Parathyroid adenoma (tissue), 2 donors: ENCODE data around the gene RARA.

Experiments
- H2AFZ ChIP-seq: fragments of 300-600 bp; sonication (generic); one replicate; pipeline ENCODE4 v1.7.0; 2017; ENCODE audit warnings: antibody characterized with exemption, mild to moderate bottlenecking
- H3K27ac ChIP-seq: fragments of 300-600 bp; sonication (generic); one replicate; pipeline ENCODE4 v1.7.0; 2017
- H3K27me3 ChIP-seq: fragments of 300-600 bp; sonication (generic); one replicate; pipeline ENCODE4 v1.7.0; 2017; ENCODE audit warnings: low read length; ENCODE audit not compliant: control insufficient read depth, insufficient read depth
- H3K36me3 ChIP-seq: fragments of 300-600 bp; sonication (generic); one replicate; pipeline ENCODE4 v1.7.0; 2017; ENCODE audit warnings: low read length; ENCODE audit not compliant: control insufficient read depth, insufficient read depth
- H3K4me1 ChIP-seq: fragments of 300-600 bp; sonication (generic); one replicate; pipeline ENCODE4 v1.7.0; 2017; ENCODE audit warnings: control low read depth
- H3K4me2 ChIP-seq: fragments of 300-600 bp; sonication (generic); one replicate; pipeline ENCODE4 v1.7.0; 2017; ENCODE audit warnings: low read length
- H3K4me3 ChIP-seq: fragments of 300-600 bp; sonication (generic); one replicate; pipeline ENCODE4 v1.7.0; 2017; ENCODE audit warnings: low read depth, low read length
- H3K79me2 ChIP-seq: fragments of 300-600 bp; sonication (generic); one replicate; pipeline ENCODE4 v1.7.0; 2017; ENCODE audit warnings: control low read depth
- H3K9ac ChIP-seq: fragments of 300-600 bp; sonication (generic); one replicate; pipeline ENCODE4 v1.7.0; 2017; ENCODE audit warnings: mild to moderate bottlenecking
- H3K9me3 ChIP-seq: fragments of 300-600 bp; sonication (generic); one replicate; pipeline ENCODE4 v1.7.0; 2017; ENCODE audit warnings: low read length; ENCODE audit not compliant: control insufficient read depth
- CTCF ChIP-seq: fragments of 300-600 bp; sonication (generic); IDR thresholded peaks from one replicate; pipeline ENCODE4 v1.7.0; 2017; ENCODE audit warnings: antibody characterized with exemption, mild to moderate bottlenecking
- donor health status: primary hyperparathyroidism.

RARA gene

GRCh38 chr17:40352779-40353394, 43.9 kb downstream of the RARA start:
- H3K4me1 ChIP-seq = peaks cover 14% of the 10 kb centered on the region
- no peak overlapping the region for H2AFZ ChIP-seq
- no peak overlapping the region for H3K9ac ChIP-seq
- TF ChIP-seq CTCF = no peak
- no peaks in the 10 kb centered on the region for H3K36me3 ChIP-seq
- no peak overlapping the region for H3K4me3 ChIP-seq
- H3K27ac ChIP-seq = no peak overlapping the region
- H3K27me3 ChIP-seq = no peaks in the 10 kb centered on the region
- H3K79me2 ChIP-seq = peaks cover 5% of the 10 kb centered on the region
- H3K4me2 ChIP-seq = no peak overlapping the region
- no peaks in the 10 kb centered on the region for H3K9me3 ChIP-seq

- H2AFZ ChIP-seq = no peak overlapping the region
- H3K9me3 ChIP-seq = no peaks in the 10 kb centered on the region
- no peak overlapping the region for H3K4me2 ChIP-seq
- no peak overlapping the region for H3K9ac ChIP-seq
- H3K79me2 ChIP-seq = no peaks in the 10 kb centered on the region
- no peaks in the 10 kb centered on the region for H3K27me3 ChIP-seq
- no peaks in the 10 kb centered on the region for H3K36me3 ChIP-seq
- H3K27ac ChIP-seq = no peak overlapping the region
- no peak overlapping the region for H3K4me3 ChIP-seq
- TF ChIP-seq CTCF = no peak
- H3K4me1 ChIP-seq = peaks cover 3% of the 10 kb centered on the region
Measured at GRCh38 chr17:40354221-40355122, 45.5 kb downstream of the RARA start.

GRCh38 chr17:40355123-40355803, 46.3 kb downstream of the RARA start:
- Histone ChIP-seq H3K4me1 (peaks cover 3% of the 10 kb centered on the region), H3K79me2 (no peaks in the 10 kb centered on the region), H3K27ac (no peak overlapping the region), H3K9ac (no peak overlapping the region), H3K27me3 (no peaks in the 10 kb centered on the region), H3K4me2 (no peak overlapping the region), H3K36me3 (no peaks in the 10 kb centered on the region), H3K4me3 (no peak overlapping the region), H3K9me3 (no peaks in the 10 kb centered on the region), H2AFZ (no peak overlapping the region)
- peak; percentile 99 for TF ChIP-seq CTCF

GRCh38 chr17:40355804-40356758, 47.1 kb downstream of the RARA start:
- no peaks in the 10 kb centered on the region for H3K9me3 ChIP-seq
- TF ChIP-seq CTCF = no peak
- H2AFZ ChIP-seq = no peak overlapping the region
- H3K27ac ChIP-seq = no peak overlapping the region
- no peaks in the 10 kb centered on the region for H3K27me3 ChIP-seq
- H3K4me3 ChIP-seq = no peak overlapping the region
- no peak overlapping the region for H3K9ac ChIP-seq
- H3K4me1 ChIP-seq = peaks cover 3% of the 10 kb centered on the region
- H3K36me3 ChIP-seq = no peaks in the 10 kb centered on the region
- no peak overlapping the region for H3K4me2 ChIP-seq
- H3K79me2 ChIP-seq = no peaks in the 10 kb centered on the region
